IMR-90 (cell line): Measurements from ENCODE around the gene RNF145.

ENCODE experiments used
- BHLHE40 ChIP-seq: fragments of 150-350 bp; IDR thresholded peaks from 2 replicates; pipeline ENCODE4 v1.6.1; 2016; ENCODE audit warnings: mild to moderate bottlenecking, low read depth, low read length
- CEBPB ChIP-seq: IDR thresholded peaks from 2 replicates; pipeline ENCODE4 v1.6.1; 2012; ENCODE audit warnings: low read depth, low read length, improper control_type of control experiment
- ELK1 ChIP-seq: fragments of 150-350 bp; IDR thresholded peaks from 2 replicates; pipeline ENCODE4 v1.6.1; 2016; ENCODE audit warnings: low read depth, mild to moderate bottlenecking, low read length, moderate library complexity, borderline replicate concordance
- FOS ChIP-seq: fragments of 150-350 bp; IDR thresholded peaks from 2 replicates; pipeline ENCODE4 v1.6.1; 2016; ENCODE audit warnings: low read depth, low read length
- MAZ ChIP-seq: IDR thresholded peaks from 2 replicates; pipeline ENCODE4 v1.6.1; 2012; ENCODE audit warnings: low read depth, mild to moderate bottlenecking, low read length, improper control_type of control experiment, moderate library complexity, borderline replicate concordance
- MXI1 ChIP-seq: IDR thresholded peaks from 2 replicates; pipeline ENCODE4 v1.6.1; 2012; ENCODE audit warnings: low read depth, mild to moderate bottlenecking, low read length, moderate library complexity, borderline replicate concordance
- NFE2L2 ChIP-seq: fragments of 150-350 bp; IDR thresholded peaks from 2 replicates; pipeline ENCODE4 v1.6.1; 2016; ENCODE audit warnings: low read depth, mild to moderate bottlenecking, low read length
- POLR2A ChIP-seq: IDR thresholded peaks from 2 replicates; pipeline ENCODE4 v1.6.1; 2012; ENCODE audit warnings: mild to moderate bottlenecking, low read depth, low read length
- RAD21 ChIP-seq: IDR thresholded peaks from 2 replicates; pipeline ENCODE4 v1.6.1; 2012; ENCODE audit warnings: low read length, improper control_type of control experiment
- RCOR1 ChIP-seq: IDR thresholded peaks from 2 replicates; pipeline ENCODE4 v1.6.1; 2012; ENCODE audit warnings: mild to moderate bottlenecking, low read length, improper control_type of control experiment; ENCODE audit not compliant: insufficient replicate concordance
- SMC3 ChIP-seq: fragments of 150-350 bp; IDR thresholded peaks from 2 replicates; pipeline ENCODE4 v1.6.1; 2016; ENCODE audit warnings: low read depth, mild to moderate bottlenecking, antibody characterized with exemption, low read length, moderate library complexity
- USF2 ChIP-seq: fragments of 150-350 bp; IDR thresholded peaks from 2 replicates; pipeline ENCODE4 v1.6.1; 2017; ENCODE audit warnings: mild to moderate bottlenecking, antibody characterized with exemption, low read length, low read depth
- TF ChIP-seq, protein P1 (sequence below): conservative IDR thresholded peaks from 2 replicates; pipeline ENCODE4 v1.5.1; 2012; ENCODE audit warnings: mild to moderate bottlenecking, low read depth, low read length, improper control_type of control experiment

- TF ChIP-seq RCOR1 (no peak), USF2 (no peak), POLR2A (0 out of 2 replicates have a peak, but pooled peaks have one; percentile 23), ELK1 (no peak), NFE2L2 (no peak), MAZ (no peak), BHLHE40 (no peak), RAD21 (no peak), SMC3 (no peak), MXI1 (no peak), FOS (no peak), CEBPB (no peak)
- TF ChIP-seq, protein P1, sequence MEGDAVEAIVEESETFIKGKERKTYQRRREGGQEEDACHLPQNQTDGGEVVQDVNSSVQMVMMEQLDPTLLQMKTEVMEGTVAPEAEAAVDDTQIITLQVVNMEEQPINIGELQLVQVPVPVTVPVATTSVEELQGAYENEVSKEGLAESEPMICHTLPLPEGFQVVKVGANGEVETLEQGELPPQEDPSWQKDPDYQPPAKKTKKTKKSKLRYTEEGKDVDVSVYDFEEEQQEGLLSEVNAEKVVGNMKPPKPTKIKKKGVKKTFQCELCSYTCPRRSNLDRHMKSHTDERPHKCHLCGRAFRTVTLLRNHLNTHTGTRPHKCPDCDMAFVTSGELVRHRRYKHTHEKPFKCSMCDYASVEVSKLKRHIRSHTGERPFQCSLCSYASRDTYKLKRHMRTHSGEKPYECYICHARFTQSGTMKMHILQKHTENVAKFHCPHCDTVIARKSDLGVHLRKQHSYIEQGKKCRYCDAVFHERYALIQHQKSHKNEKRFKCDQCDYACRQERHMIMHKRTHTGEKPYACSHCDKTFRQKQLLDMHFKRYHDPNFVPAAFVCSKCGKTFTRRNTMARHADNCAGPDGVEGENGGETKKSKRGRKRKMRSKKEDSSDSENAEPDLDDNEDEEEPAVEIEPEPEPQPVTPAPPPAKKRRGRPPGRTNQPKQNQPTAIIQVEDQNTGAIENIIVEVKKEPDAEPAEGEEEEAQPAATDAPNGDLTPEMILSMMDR = no peak
Measured at GRCh38 chr5:159185773-159186172, 23.6 kb downstream of the RNF145 start.
